Type B pancreatic cell (in vitro differentiated cells): Measurements from ENCODE around the gene VWC2. TPM values are rescaled to one million over a fixed set of nuclear protein-coding genes. Genes with fewer than 3 reads are reported as not detected.

Experiments
- DNase-seq: peaks from one replicate; pipeline ENCODE4 v3.0.0; 2021; ENCODE audit warnings: mixed read lengths; ENCODE audit not compliant: unreplicated experiment; ENCODE audit errors: extremely low spot score
- H3K27ac Mint-ChIP-seq: 2 replicates; pipeline ENCODE4 v1.8.0; 2021; ENCODE audit warnings: mild to moderate bottlenecking, mixed read lengths
- H3K27me3 Mint-ChIP-seq: 2 replicates; pipeline ENCODE4 v1.8.0; 2021; ENCODE audit warnings: mixed read lengths
- H3K36me3 Mint-ChIP-seq: 2 replicates; pipeline ENCODE4 v1.8.0; 2021; ENCODE audit warnings: mixed read lengths
- H3K4me1 Mint-ChIP-seq: one replicate; pipeline ENCODE4 v1.8.0; 2021; ENCODE audit warnings: mixed read lengths; ENCODE audit not compliant: unreplicated experiment
- H3K4me3 Mint-ChIP-seq: 2 replicates; pipeline ENCODE4 v1.8.0; 2021; ENCODE audit warnings: mild to moderate bottlenecking, mixed read lengths
- H3K9me3 Mint-ChIP-seq: 2 replicates; pipeline ENCODE4 v1.8.0; 2021; ENCODE audit warnings: mixed read lengths
- total RNA-seq: library from RNA; stranded (reverse); gene quantifications from 2 replicates; pipeline ENCODE4 v1.2.1, GENCODE V29; 2021; ENCODE audit warnings: low replicate concordance
- TF ChIP-seq, protein P1 (sequence below): fragments of 200-600 bp; sonication (generic); conservative IDR thresholded peaks from 2 replicates; pipeline ENCODE4 v1.5.0; 2021; ENCODE audit warnings: antibody characterized with exemption, mild to moderate bottlenecking

The VWC2 gene
- total RNA-seq, 1 donor from 2014 or later: 0.60 TPM

DNA sequence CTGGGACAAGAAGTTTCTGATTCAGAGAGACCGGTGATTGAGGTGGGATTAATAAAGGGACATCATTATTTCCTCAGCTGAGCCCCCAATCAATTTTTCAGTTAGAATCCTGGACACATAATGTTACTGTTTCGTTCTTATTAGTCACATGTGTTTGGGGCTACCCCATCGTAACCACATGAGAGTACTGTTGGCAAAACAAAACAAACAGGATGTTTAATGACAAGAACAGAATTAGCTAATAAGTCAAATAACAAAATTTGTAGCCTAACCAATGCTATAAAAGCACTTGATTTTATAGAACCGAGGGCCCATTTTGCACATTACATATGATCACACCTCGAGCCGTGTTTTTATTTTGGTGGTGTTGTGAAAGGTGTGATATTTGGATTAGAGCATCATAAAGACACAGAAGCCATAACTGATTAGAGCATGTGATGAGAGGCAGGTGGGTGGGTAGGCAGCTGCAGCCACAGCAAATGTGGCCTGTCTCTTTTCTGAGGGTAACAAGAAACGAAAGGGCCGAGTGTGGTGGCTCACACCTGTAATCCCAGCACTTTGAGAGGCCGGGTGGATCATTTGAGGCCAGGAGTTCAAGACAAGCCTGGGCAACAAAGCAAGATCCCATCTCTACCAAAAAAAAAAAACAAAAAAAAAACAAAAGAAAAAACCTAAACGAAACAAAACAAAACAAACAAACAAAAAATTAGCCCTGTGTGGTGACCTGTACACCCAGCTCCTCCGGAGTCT lies 1.8 kb upstream of the VWC2 start:
- Mint-ChIP-seq H3K9me3 (no peaks in the 10 kb centered on the region), H3K27me3 (peaks cover 78% of the 10 kb centered on the region)

DNA sequence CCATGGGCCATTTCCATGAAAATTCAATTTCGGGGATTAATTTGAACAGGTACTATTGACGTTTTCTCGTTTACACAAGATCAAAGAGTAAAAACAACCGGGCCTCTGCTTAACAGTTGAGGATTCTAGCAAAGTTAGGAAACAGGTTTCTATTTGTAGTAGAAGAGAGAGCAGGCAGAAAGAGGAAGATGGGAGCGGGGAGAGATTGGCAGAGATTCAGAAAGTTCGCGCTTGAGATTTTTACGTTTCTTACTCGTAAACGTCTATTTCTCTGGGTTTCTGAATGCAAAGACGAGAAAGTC lies 571 bp upstream of the VWC2 start:
- Mint-ChIP-seq H3K27me3 (peaks cover 82% of the 10 kb centered on the region), H3K4me3 (peak overlapping the region; percentile 96), H3K4me1 (peaks cover 6% of the 10 kb centered on the region), H3K27ac (no peak overlapping the region), H3K36me3 (no peaks in the 10 kb centered on the region), H3K9me3 (no peaks in the 10 kb centered on the region)
- no peak for DNase-seq
- TF ChIP-seq, protein P1, sequence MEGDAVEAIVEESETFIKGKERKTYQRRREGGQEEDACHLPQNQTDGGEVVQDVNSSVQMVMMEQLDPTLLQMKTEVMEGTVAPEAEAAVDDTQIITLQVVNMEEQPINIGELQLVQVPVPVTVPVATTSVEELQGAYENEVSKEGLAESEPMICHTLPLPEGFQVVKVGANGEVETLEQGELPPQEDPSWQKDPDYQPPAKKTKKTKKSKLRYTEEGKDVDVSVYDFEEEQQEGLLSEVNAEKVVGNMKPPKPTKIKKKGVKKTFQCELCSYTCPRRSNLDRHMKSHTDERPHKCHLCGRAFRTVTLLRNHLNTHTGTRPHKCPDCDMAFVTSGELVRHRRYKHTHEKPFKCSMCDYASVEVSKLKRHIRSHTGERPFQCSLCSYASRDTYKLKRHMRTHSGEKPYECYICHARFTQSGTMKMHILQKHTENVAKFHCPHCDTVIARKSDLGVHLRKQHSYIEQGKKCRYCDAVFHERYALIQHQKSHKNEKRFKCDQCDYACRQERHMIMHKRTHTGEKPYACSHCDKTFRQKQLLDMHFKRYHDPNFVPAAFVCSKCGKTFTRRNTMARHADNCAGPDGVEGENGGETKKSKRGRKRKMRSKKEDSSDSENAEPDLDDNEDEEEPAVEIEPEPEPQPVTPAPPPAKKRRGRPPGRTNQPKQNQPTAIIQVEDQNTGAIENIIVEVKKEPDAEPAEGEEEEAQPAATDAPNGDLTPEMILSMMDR: no peak

More for the DNA sequence above, 1.8 kb upstream of the VWC2 start:
- TF ChIP-seq, protein P1: no peak
- Mint-ChIP-seq H3K36me3 (no peaks in the 10 kb centered on the region), H3K27ac (no peak overlapping the region), H3K4me1 (peaks cover 6% of the 10 kb centered on the region), H3K4me3 (peak overlapping the region; percentile 27)
- DNase-seq: no peak

DNA sequence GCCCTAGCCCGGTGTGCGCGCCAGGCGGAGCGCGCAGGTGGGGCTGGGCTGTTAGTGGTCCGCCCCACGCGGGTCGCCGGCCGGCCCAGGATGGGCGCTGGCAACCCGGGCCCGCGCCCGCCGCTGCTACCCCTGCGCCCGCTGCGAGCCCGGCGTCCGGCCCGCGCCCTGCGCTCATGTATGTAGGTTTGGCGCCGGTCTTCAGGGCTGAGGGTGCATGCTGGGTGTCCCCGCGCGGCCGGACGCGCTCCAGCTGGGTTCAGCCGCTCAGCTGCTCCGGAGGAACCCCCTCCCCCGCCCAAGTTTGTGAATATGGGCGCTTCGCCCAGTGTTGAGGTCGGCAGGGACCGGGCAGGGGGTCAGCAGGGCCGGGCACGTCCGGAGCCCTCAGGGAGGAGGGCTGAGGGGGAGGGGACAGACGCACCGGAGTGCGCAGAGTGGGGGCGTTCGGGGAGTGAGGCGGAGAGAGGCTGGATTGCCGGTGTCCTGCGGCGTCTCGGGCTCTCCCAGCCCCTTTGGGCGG lies 559 bp downstream of the VWC2 start:
- Mint-ChIP-seq H3K27me3 (peaks cover 78% of the 10 kb centered on the region), H3K4me1 (peaks cover 6% of the 10 kb centered on the region), H3K9me3 (no peaks in the 10 kb centered on the region), H3K36me3 (no peaks in the 10 kb centered on the region), H3K27ac (no peak overlapping the region), H3K4me3 (peak overlapping the region; percentile 93)
- TF ChIP-seq, protein P1: no peak
- no peak for DNase-seq

DNA sequence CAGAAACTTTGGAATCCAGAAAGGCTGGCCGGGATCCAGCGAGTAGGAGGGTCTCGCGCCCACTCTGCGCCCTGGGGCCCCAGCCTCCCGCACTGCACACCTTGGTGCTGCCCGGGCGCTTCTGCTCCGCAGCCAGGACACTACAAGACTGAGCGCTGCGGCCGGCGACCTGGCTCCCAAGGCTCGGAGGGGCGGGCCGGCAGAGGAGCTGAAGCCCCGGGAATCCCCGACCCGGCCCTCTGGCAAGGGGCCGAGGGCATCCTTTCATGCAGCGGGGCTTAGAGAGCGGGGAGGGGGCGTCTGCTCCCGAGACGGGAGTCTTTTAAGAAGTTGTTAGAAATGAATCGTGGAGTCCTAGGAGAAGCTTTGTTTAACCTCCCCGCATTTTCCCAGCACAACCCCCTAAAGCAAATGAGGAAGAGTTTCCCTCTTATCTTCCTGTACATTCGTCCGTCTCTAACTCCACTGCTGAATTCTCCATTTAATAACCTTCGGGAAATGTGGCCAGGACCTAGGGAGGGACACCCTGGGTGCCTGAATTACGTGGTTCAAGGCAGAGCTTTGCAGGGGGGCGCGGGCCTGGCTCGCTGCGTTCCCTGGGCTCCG lies 1.1 kb downstream of the VWC2 start:
- no peaks in the 10 kb centered on the region for H3K9me3 Mint-ChIP-seq
- no peak for DNase-seq
- H3K27ac Mint-ChIP-seq: no peak overlapping the region
- H3K27me3 Mint-ChIP-seq: peaks cover 79% of the 10 kb centered on the region
- peaks cover 6% of the 10 kb centered on the region for H3K4me1 Mint-ChIP-seq
- peak overlapping the region; percentile 93 for H3K4me3 Mint-ChIP-seq
- TF ChIP-seq, protein P1: no peak
- H3K36me3 Mint-ChIP-seq: no peaks in the 10 kb centered on the region

DNA sequence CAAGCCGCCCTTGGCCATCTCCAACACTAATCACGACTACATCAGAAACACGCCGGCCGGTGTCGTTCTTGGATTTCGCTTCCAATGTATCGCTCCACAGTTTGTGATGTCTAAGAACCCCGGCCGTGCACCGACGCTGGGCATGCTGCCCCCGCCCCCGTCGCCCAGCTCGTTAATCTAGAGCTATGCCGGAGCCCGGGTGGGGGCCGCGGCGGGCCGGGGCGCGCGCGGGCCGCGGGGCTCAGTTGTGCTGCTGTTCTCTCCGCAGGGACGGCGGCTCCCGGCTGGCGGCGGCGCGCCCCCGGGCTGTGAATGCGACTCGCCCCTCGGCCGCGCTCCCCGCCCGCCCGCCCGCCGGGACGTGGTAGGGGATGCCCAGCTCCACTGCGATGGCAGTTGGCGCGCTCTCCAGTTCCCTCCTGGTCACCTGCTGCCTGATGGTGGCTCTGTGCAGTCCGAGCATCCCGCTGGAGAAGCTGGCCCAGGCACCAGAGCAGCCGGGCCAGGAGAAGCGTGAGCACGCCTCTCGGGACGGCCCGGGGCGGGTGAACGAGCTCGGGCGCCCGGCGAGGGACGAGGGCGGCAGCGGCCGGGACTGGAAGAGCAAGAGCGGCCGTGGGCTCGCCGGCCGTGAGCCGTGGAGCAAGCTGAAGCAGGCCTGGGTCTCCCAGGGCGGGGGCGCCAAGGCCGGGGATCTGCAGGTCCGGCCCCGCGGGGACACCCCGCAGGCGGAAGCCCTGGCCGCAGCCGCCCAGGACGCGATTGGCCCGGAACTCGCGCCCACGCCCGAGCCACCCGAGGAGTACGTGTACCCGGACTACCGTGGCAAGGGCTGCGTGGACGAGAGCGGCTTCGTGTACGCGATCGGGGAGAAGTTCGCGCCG lies 1.9 kb downstream of the VWC2 start:
- Mint-ChIP-seq H3K4me1 (peaks cover 6% of the 10 kb centered on the region), H3K36me3 (no peaks in the 10 kb centered on the region), H3K27me3 (peaks cover 79% of the 10 kb centered on the region), H3K27ac (no peak overlapping the region), H3K9me3 (no peaks in the 10 kb centered on the region), H3K4me3 (peak overlapping the region; percentile 93)
- no peak for DNase-seq
- TF ChIP-seq, protein P1: no peak
